Mammary epithelial cell (primary cell): ENCODE measurements around the gene SLC30A4.

ENCODE experiments used
- CTCF ChIP-seq, 2 donors: IDR thresholded peaks in 1 of 2; conservative IDR thresholded peaks in 1 of 2; 2 replicates each; pipeline ENCODE4 v1.5.1; 2011 to 2012; ENCODE audit warnings: inconsistent platforms in 2 of 2, low read length in 2 of 2, mild to moderate bottlenecking in 2 of 2, control low read depth in 1 of 2, low read depth in 1 of 2; ENCODE audit not compliant: insufficient read depth in 1 of 2; ENCODE audit errors: extremely low read depth in 1 of 2
- EZH2 ChIP-seq: IDR thresholded peaks from 2 replicates; pipeline ENCODE4 v1.6.1; 2012; ENCODE audit warnings: low read length, inconsistent platforms, borderline replicate concordance

GRCh38 chr15:45539680-45540079 is 17.1 kb upstream of the SLC30A4 start:
- TF ChIP-seq CTCF (conservative IDR thresholded peaks at IDR 0.05 in 1 of 2, IDR thresholded peaks at IDR 0.05 in 1 of 2; ENCODE audit: extremely low read depth in 1 of 2, insufficient read depth in 1 of 2, low read depth in 1 of 2, low read length in 2 of 2) (no peak), EZH2 (no peak)
